Uterus (tissue), 2 donors: ENCODE measurements around the gene GALNT14.

Source experiments
- CTCF ChIP-seq, 4 experiments: fragments of 200-600 bp in 2 of 4; fragments of 450-650 bp in 2 of 4; sonication (generic) in 2 of 4; IDR thresholded peaks; one replicate each; pipeline ENCODE4 v1.5.1; 2016 to 2019; ENCODE audit warnings: antibody characterized with exemption in 4 of 4, mild to moderate bottlenecking in 2 of 4, moderate library complexity in 1 of 4
- POLR2A ChIP-seq, 2 donors: fragments of 450-650 bp; IDR thresholded peaks; one replicate each; pipeline ENCODE4 v1.6.1; 2016; ENCODE audit warnings: antibody characterized with exemption in 2 of 2, mild to moderate bottlenecking in 1 of 2, moderate library complexity in 1 of 2

GRCh38 chr2:31110431-31110830, 27.8 kb downstream of the GALNT14 start:
- TF ChIP-seq CTCF (IDR thresholded peaks at IDR 0.05) (no peak), POLR2A (IDR thresholded peaks at IDR 0.05) (no peak)
